OCI-M2 (cell line): Measurements from ENCODE around the gene EAF2.
"Not testable (repeated sequence)": the region's sequence is repeated elsewhere in the genome, so short reads cannot be mapped to it uniquely, and the experiment has no call there.

ENCODE experiments used
- DNase-seq: peaks from one replicate; lab custom pipeline; 2025; ENCODE audit not compliant: unreplicated experiment; lab: John Stamatoyannopoulos, UW

Gene EAF2

DNA sequence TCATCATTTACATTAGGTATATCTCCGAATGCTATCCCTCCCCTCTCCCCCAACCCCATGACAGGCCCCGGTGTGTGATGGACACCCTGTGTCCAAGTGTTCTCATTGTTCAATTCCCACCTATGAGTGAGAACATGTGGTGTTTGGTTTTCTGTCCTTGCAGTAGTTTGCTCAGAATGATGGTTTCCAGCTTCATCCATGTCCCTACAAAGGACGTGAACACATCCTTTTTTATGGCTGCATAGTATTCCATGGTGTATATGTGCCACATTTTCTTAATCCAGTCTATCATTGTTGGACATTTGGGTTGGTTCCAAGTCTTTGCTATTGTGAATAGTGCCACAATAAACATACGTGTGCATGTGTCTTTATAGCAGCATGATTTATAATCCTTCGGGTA, 22.8 kb downstream of the EAF2 start:
- not testable (repeated sequence) for DNase-seq

DNA sequence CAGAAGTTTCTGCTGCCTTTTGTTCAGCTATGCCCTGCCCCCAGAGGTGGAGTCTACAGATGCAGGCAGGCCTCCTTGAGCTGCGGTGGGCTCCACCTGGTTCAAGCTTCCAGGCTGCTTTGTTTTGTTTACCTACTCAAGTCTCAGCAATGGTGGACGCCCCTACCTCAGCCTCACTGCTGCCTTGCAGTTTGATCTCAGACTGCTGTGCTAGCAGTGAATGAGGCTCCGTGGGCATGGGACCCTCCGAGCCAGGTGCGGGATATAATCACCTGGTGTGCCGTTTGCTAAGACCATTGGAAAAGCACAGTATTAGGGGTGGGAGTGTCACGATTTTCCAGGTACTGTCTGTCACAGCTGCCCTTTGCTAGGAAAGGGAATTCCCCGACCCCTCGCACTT, 28.2 kb downstream of the EAF2 start:
- DNase-seq = not testable (repeated sequence)

- DNase-seq = no peak
Observed at GRCh38 chr3:121863801-121864200, 28.8 kb downstream of the EAF2 start.

GRCh38 chr3:121869736-121870135, 34.7 kb downstream of the EAF2 start:
- DNase-seq = no peak

GRCh38 chr3:121870717-121871116, 35.7 kb downstream of the EAF2 start:
- DNase-seq = no peak

DNA sequence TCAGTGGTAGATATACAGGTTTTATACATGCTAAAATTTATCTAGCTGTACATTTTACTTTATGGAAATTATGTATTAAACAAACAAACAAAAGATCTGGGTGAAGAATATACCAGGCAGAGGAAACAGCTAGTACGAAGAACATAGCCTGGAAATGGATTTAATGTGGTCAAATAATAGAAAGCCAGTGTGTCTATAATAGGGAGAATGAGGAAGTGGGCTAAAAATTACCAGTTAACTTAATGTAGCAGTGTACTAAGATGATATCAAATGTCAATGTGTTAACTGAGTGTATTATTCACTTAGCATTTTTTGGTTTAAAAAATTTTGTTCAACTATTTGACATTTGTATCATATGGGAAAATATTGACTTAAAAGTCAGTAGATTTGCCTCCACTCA, 36.4 kb downstream of the EAF2 start:
- no peak for DNase-seq

GRCh38 chr3:121878411-121878810, 43.4 kb downstream of the EAF2 start:
- DNase-seq = no peak

- no peak for DNase-seq
Observed at GRCh38 chr3:121883507-121883906, 48.5 kb downstream of the EAF2 start.

- no peak for DNase-seq
Observed at GRCh38 chr3:121885386-121885785, 50.4 kb downstream of the EAF2 start.

DNA sequence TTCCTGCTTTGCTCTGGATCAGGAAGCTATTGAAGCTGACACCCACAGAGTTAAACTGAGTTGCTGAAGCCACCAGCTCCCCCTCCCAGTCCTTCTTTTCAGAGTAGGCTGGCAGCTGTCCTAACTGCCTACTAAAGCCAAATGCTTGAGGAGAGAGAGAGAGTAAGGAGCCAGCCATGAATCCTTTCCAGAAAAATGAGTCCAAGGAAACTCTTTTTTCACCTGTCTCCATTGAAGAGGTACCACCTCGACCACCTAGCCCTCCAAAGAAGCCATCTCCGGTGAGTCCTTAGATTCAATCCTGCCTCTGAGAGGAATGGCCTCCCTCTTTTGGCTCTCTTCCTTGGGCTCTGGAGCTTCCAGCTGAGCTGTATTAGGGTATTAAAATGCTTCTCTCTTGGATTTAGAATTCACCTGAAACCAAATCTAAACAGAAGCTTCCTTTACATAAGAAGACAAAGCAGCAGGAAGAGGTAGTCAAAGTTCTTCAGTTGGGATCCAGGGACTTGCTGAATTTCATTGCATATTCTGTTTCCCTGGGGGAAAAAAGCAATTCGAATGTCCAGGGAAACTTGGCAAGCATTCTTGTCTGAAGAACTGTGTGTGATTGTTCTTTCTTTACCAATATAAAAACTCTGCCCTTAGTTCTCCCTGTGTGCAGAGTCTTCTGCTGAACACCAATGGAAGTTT, 59.4 kb downstream of the EAF2 start, which contains the start of gene SLC15A2:
Gene SLC15A2, plus strand, starts transcription at position 101 of the 690 bp plus-strand sequence. Its CDS starts 76 bp downstream, at position 177.
- no peak for DNase-seq

DNA sequence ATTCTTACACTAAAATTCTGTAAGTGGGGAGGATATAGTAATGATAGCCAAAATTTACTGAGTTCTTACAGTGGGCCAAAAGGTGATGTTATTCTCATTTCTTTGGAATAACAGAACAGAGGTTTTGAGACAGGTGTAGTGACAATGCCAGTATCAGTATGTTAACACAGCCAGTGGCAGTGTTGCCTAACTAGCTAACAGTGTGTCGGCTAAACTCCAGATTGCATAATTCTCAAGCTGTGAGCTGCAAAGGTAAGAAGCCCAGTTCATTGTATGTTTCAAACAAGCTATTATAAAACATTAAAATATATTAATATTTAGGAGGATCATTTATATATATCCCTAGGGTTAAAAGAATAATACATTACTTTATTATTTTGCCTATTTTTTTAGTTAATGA, 60.1 kb downstream of the EAF2 start:
- DNase-seq = no peak

DNA sequence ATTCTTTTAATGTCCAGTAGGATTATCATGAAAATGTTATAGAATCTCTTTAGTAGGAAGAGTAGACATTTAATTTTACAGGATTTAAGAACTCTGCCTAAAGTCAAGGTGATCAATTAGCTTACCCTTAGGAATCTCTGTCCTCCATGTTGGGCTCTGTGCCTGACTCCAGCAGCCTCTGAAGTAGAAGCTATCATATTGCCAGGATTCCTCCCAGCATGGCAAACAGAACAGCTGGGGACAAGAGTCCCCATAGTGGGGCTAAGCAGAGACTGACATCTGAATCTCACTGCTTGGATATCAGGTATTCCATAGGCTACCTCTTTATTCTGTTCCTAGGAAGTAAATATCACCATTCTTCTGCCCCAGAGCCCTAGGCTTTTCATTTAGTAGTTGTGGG, 60.7 kb downstream of the EAF2 start:
- DNase-seq = no peak

DNA sequence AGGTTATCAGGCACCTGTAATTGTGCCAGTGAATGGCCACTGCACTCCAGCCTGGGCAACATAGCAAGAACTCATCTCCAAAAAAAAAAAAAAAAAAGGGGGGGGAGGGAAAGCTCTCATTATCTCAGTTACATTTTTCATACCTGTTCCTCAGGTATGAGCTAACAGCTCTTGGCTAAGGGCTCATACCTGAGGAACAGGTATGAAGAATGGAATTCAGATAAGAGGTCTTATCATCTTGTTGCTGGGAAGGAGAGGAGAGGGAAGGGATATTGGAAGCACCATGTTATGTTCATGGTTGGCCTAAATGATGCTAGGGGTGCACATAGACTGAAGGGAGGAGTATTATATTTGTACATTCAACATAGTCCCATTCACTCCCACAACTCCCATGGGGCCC, 61.8 kb downstream of the EAF2 start:
- DNase-seq = no peak

GRCh38 chr3:121897296-121897695, 62.3 kb downstream of the EAF2 start:
- DNase-seq = no peak

DNA sequence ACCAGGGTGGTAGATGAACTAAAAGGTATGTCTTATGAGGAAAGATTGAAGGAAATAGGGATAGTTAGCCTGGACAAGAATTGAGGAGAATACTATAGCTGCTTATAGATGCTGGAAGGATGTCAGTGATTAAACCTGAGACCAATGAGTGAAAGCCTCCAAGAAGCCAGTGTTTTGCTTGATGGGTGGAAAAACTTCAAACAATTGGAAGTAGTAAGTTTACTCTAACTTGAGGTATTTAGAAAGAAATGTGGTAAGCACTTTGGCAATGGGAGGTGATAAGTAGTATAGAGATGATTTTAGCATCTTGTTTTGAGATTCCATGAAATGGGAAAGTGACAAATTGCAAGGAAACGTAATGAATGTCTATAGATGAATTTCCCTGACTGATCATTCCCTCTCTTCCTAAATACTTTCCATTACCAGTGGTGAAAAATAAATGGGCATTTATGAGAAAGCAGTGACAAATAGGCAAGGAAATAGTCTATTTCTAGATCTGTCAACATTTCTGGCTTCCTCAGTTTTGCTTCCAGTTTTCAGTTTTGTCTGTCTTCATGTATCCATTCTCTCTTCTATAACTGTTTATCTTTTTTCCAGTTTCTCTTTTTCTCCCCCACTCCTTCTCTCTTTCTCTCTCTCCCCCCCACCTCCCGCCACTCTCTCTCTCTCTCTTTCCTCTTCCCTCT, 78.4 kb downstream of the EAF2 start:
- no peak for DNase-seq

DNA sequence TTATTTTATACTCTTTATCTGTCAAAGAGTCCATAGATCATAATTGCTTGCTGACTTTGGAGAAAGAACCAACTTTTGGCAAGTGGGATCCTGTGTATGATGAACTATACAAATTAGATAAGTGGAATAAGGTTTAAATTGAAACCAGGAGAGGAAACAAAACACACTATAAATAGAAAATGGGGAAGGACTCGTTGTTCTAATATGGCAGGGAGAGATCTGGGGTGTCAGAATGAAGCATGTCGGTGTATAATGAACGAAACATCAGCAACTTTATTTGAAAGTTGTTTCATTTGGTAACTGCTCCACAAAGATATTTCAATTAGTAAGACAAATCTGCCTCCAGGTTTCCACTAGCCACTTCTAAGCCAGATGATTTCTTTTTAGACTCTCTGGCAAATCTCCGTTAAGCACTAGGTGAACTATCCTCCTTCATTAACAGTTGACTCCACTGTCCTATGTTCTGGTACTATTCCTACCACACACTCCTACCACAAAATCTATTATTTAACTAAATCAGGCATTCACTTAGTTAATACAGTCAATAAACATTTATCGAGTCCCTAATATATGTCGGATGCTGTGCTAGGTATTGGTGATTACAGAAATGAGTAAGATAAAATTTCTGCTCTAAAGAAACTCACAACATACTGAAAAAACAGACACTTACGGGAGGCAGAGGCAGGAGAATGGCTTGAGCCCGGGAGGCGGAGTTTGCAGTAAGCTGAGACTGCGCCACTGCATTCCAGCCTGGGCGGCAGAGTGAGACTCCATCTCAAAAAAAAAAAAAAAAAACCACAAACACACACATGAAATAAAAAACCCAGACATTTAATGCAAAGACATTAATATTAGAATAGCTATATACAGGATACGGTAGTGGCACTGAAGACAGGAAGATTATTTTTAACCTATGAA, 79.3 kb downstream of the EAF2 start:
- no peak for DNase-seq

DNA sequence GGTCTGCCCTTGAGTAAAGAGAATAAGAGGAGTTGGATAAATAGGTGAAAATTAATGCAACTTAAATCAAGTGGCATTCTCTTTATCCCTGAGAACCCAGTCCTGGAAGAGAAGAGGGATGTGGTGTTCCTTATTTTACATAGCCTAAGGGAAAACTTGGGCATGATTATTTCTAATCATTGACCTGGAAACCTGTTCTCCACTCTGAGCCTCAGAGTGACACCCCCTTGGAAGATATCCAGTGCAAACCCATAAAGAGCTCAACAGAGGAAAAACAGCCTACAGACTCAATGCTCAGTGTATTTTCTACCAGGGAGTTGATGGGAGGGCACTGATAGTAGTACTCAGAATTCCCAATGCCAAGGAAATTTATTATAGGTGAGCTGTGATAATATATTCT, 81.2 kb downstream of the EAF2 start:
- no peak for DNase-seq

- DNase-seq = no peak
Observed at GRCh38 chr3:121918779-121919483, 83.9 kb downstream of the EAF2 start.

DNA sequence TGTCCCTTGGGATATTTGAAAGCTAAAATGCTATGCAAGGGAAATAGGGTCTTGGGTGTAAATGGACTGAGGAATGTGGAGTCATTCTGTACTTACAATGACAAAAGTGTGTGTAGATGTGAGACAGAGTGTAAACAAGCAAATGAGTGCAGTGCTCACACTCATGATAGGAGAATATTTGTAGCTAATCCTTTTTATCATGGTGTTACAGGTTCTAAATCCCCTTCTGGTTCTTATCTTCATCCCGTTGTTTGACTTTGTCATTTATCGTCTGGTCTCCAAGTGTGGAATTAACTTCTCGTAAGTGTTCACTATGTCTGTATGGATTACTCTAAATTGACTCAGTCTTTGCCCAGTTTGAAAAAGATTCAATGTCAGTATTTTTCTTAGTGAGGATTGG, 89.7 kb downstream of the EAF2 start:
- no peak for DNase-seq

DNA sequence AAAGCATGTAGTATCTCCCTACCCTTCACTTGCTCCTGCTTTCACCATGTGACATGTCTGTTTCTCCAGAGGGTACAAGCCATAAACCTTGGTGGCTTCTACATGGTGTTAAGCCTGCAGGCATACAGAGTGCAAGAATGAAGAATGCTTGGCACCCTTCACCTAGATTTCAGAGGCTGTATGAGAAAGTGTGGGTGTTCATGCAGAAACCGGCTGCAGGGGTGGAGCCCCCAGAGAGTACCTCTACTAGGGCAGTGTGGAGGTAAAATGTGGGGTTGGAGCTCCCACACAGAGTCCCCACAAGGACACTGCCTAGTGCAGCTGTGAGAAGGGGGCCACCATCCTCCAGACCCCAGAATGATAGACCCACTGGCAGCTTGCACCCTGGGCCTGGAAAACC, 91.4 kb downstream of the EAF2 start:
- no peak for DNase-seq
